ENCODE measurements around the gene HTRA3. TPM values are rescaled to one million over a fixed set of nuclear protein-coding genes. Genes with fewer than 3 reads are reported as not detected.

The HTRA3 gene
- polyA plus RNA-seq, 1 experiment, result 16.3 TPM

GRCh38 chr4:8248091-8248490 is 21.5 kb upstream of the HTRA3 start:
- CTCF ChIA-PET, result no interaction called here
- no peak for DNase-seq (ENCODE audit: low read depth, low spot score)

DNA sequence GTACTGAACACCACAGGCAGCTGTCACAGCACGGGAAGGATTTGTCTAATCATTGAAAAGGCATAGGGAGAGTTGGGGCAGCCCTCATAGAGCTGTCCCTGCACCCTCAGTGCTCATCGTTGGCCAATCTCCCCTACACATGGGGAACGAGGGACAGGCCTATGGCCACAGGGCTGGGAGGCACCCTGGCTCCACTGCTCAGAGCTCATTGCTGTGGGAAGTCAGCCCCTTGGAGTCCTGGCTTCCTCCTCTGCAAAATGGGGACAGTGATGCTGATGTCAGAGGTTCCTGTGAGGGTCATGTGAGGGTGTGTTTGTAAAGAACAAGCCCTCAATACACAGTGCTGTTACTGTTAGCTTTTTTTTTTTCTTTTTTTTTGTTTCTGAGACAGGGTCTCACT is 19.3 kb upstream of the HTRA3 start:
- Histone ChIP-seq H3K27ac (ENCODE audit: low read depth, low read length) (no peak overlapping the region), H3K27me3 (ENCODE audit: control insufficient read depth, insufficient read depth, low read length) (peaks cover 7% of the 10 kb centered on the region), H3K9me3 (ENCODE audit: control insufficient read depth, insufficient read depth, low read length) (peaks cover 11% of the 10 kb centered on the region; the same call in 1 of the 2 replicates), H3K4me3 (ENCODE audit: low read depth, low read length) (no peak overlapping the region)
- TF ChIP-seq CTCF (IDR thresholded peaks at IDR 0.05; ENCODE audit: low read depth, low read length), result no peak
- no peak for DNase-seq (ENCODE audit: low read depth, low spot score)
- CTCF ChIA-PET, result interaction anchor here (1.2 to 1.5 kb wide), 3 partner anchors 8 to 153 kb away, joined by 4 to 9 read pairs (median 5); no protein-coding TSS in a partner anchor
- POLR2A ChIA-PET, result interaction anchor here (0.7 kb wide), 1 partner anchor 24 kb away, joined by 3 read pairs; no protein-coding TSS in a partner anchor

More at GRCh38 chr4:8248091-8248490, 21.5 kb upstream of the HTRA3 start:
- Histone ChIP-seq H3K27me3 (ENCODE audit: control insufficient read depth, insufficient read depth, low read length) (peaks cover 7% of the 10 kb centered on the region), H3K27ac (ENCODE audit: low read depth, low read length) (no peak overlapping the region), H3K9me3 (ENCODE audit: control insufficient read depth, insufficient read depth, low read length) (peaks cover 11% of the 10 kb centered on the region; the same call in 1 of the 2 replicates), H3K4me3 (ENCODE audit: low read depth, low read length) (no peak overlapping the region)
- no peak for TF ChIP-seq CTCF (IDR thresholded peaks at IDR 0.05; ENCODE audit: low read depth, low read length)
- POLR2A ChIA-PET, result interaction anchor here (1.6 kb wide), 1 partner anchor 13 kb away, joined by 10 read pairs; no protein-coding TSS in a partner anchor

GRCh38 chr4:8250637-8251036 is 18.9 kb upstream of the HTRA3 start:
- H3K9me3 ChIP-seq (ENCODE audit: control insufficient read depth, insufficient read depth, low read length), result peaks cover 8% of the 10 kb centered on the region; the same call in 1 of the 2 replicates
- TF ChIP-seq CTCF (IDR thresholded peaks at IDR 0.05; ENCODE audit: low read depth, low read length), result no peak
- peaks cover 5% of the 10 kb centered on the region for H3K27me3 ChIP-seq (ENCODE audit: control insufficient read depth, insufficient read depth, low read length)
- DNase-seq (ENCODE audit: low read depth, low spot score), result no peak
- no peak overlapping the region for H3K27ac ChIP-seq (ENCODE audit: low read depth, low read length)
- H3K4me3 ChIP-seq (ENCODE audit: low read depth, low read length), result no peak overlapping the region
- CTCF ChIA-PET, result interaction anchor here (1.2 to 1.5 kb wide), 3 partner anchors 9 to 152 kb away, joined by 4 to 9 read pairs (median 5); no protein-coding TSS in a partner anchor
- POLR2A ChIA-PET, result interaction anchor here (0.7 kb wide), 1 partner anchor 24 kb away, joined by 3 read pairs; no protein-coding TSS in a partner anchor

DNA sequence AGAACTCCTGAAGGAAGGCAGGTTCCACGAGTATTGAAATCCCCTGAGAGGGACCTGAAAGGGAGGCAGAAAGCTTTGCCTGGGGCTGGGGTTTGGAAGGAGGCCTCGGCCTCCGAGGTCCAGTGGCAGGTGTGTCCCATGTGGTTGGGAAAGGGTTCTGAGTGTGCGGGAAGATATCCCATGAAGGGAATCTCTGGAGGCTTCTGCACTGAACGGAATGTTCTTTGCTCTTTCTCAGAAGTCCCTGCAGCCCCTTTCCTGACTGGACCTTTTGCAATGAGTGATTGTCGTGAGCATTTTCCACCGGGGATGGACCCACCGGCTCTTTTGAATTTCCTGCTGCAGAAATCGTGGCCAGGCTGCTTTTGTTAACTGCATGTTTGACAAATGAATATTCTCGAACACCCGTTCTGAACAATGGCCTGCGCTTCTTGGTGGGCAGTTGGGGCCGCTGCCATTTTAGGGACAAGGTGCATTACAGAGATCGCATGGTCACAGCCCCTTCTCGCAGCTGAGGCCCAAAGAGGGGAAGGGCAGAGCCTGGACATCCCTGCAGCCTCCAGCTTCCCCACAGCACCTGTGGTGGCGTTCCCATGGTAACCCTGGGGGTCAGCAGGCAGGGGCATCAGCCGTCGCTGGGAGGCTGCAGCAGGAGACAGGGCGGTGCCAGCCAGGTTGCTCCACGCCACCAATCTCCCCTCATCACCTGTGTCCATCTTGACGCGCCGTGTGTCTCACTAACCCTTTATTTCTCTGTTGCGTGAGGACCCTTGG is 18.3 kb upstream of the HTRA3 start:
- ChIA-PET POLR2A (interaction anchor here (0.7 kb wide), 1 partner anchor 23 kb away, joined by 3 read pairs; no protein-coding TSS in a partner anchor), CTCF (interaction anchor here (0.6 to 1.5 kb wide), 4 partner anchors 9 to 161 kb away, joined by 4 to 9 read pairs (median 6); no protein-coding TSS in a partner anchor)

More for the DNA sequence above, 18.3 kb upstream of the HTRA3 start:
- Histone ChIP-seq H3K27ac (ENCODE audit: low read depth, low read length) (no peak overlapping the region), H3K27me3 (ENCODE audit: control insufficient read depth, insufficient read depth, low read length) (peaks cover 3% of the 10 kb centered on the region), H3K4me3 (ENCODE audit: low read depth, low read length) (no peak overlapping the region), H3K9me3 (ENCODE audit: control insufficient read depth, insufficient read depth, low read length) (peaks cover 3% of the 10 kb centered on the region; the same call in 1 of the 2 replicates)
- DNase-seq (ENCODE audit: low read depth, low spot score), result no peak
- TF ChIP-seq CTCF (IDR thresholded peaks at IDR 0.05; ENCODE audit: low read depth, low read length), result no peak
